Colonic mucosa (tissue), 4 donors: Measurements from ENCODE around the gene TCERG1L. TPM values are rescaled to one million over a fixed set of nuclear protein-coding genes. Genes with fewer than 3 reads are reported as not detected.

Experiments used
- DNase-seq: peaks from one replicate; pipeline ENCODE4 v3.0.0-alpha.2; 2020
- H3K27ac ChIP-seq: fragments of 200-600 bp; one replicate; pipeline ENCODE4 v1.8.0; 2021
- H3K27me3 ChIP-seq: fragments of 200-600 bp; one replicate; pipeline ENCODE4 v1.8.0; 2021
- H3K36me3 ChIP-seq: fragments of 200-600 bp; one replicate; pipeline ENCODE4 v1.8.0; 2021
- H3K4me1 ChIP-seq: fragments of 200-600 bp; one replicate; pipeline ENCODE4 v1.8.0; 2021; ENCODE audit warnings: mild to moderate bottlenecking
- H3K4me3 ChIP-seq: fragments of 200-600 bp; one replicate; pipeline ENCODE4 v1.8.0; 2021
- H3K9ac ChIP-seq, 2 donors: one replicate each; pipeline ENCODE4 v1.7.0; 2013; ENCODE audit warnings: control low read depth in 2 of 2, low read depth in 2 of 2, low read length in 2 of 2
- H3K9me3 ChIP-seq: fragments of 200-600 bp; one replicate; pipeline ENCODE4 v1.8.0; 2021
- intact Hi-C: fragments of 100-400 bp; cut with DNase I; formaldehyde crosslinking; loops from one replicate; pipeline ENCODE4 v1.14.1; 2022
- total RNA-seq, 2 donors: library from RNA; stranded (reverse); fragmentation: NEBNext Ultra II Directional in 1 of 2; extraction: Animal tissue kit (Norgen Biotek cat#: 25700) in 1 of 2; gene quantifications; one replicate each; pipeline ENCODE4 v1.2.1, GENCODE V29; 2021
- TF ChIP-seq, protein P1 (sequence below): fragments of 200-600 bp; IDR thresholded peaks from one replicate; pipeline ENCODE4 v1.8.0; 2022; ENCODE audit warnings: antibody characterized with exemption, mild to moderate bottlenecking
- donor health status: healthy.
- donor health status: DM: no; HTN: no; CAD: no.
- donor health status: DM: no; HTN: no; CAD: no.

The TCERG1L gene
- total RNA-seq, 2 donors from 2014 or later = not detected

DNA sequence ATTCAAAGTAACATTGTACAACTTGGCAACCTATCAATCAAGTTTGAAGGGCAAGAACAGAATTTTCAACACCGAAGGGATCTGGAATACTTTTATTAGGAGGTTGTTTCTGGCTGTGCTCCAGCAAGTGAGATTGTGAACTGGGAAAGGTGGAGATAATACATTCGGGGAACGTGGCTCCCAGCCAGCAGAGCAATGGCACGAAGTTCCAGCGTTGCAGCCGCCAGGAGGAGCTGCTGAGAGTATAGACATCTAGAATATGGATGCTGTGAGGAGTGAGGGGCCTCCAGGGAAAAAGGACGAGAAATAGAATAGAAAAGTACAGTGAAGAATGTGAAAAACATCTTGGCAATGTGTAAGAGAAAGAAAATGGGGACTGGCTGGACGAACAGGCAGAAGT lies 69.5 kb downstream of the TCERG1L start:
- no peak for DNase-seq
- Histone ChIP-seq H3K27ac (no peak overlapping the region), H3K9me3 (no peaks in the 10 kb centered on the region), H3K36me3 (no peaks in the 10 kb centered on the region), H3K27me3 (no peaks in the 10 kb centered on the region), H3K4me3 (no peak overlapping the region), H3K4me1 (no peaks in the 10 kb centered on the region), H3K9ac (no peak overlapping the region)
- intact Hi-C loops = no loop called here
- TF ChIP-seq, protein P1, sequence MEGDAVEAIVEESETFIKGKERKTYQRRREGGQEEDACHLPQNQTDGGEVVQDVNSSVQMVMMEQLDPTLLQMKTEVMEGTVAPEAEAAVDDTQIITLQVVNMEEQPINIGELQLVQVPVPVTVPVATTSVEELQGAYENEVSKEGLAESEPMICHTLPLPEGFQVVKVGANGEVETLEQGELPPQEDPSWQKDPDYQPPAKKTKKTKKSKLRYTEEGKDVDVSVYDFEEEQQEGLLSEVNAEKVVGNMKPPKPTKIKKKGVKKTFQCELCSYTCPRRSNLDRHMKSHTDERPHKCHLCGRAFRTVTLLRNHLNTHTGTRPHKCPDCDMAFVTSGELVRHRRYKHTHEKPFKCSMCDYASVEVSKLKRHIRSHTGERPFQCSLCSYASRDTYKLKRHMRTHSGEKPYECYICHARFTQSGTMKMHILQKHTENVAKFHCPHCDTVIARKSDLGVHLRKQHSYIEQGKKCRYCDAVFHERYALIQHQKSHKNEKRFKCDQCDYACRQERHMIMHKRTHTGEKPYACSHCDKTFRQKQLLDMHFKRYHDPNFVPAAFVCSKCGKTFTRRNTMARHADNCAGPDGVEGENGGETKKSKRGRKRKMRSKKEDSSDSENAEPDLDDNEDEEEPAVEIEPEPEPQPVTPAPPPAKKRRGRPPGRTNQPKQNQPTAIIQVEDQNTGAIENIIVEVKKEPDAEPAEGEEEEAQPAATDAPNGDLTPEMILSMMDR = no peak

- DNase-seq = no peak
- H3K27ac ChIP-seq = no peak overlapping the region
- H3K9ac ChIP-seq = no peak overlapping the region
- TF ChIP-seq, protein P1 = no peak
- H3K9me3 ChIP-seq = no peaks in the 10 kb centered on the region
- intact Hi-C loops = no loop called here
- H3K36me3 ChIP-seq = no peaks in the 10 kb centered on the region
- no peaks in the 10 kb centered on the region for H3K27me3 ChIP-seq
- no peaks in the 10 kb centered on the region for H3K4me1 ChIP-seq
- no peak overlapping the region for H3K4me3 ChIP-seq
Measured at GRCh38 chr10:131240691-131241090, 70.8 kb downstream of the TCERG1L start.

DNA sequence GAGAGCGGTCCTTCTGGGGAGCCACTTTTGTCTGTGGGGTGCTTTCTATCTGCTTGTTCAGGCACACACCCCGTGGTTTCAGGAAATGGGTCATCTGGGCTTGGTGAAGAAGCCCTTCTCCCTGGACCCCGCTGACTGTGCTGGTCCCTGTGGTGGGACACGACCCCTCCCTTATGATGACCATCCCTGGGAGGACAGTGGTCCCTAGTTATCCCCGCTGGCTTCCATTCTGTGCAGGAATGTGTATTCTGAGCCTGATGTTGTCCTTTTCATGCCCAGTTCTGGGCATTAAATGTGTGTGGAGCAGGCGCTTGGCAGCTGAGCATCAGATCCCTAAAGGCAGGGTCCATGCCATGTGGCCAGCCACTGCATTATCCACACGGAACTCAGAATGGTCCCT lies 71.6 kb downstream of the TCERG1L start:
- Histone ChIP-seq H3K27me3 (no peaks in the 10 kb centered on the region), H3K4me1 (no peaks in the 10 kb centered on the region)
- TF ChIP-seq, protein P1 = no peak

GRCh38 chr10:131239450-131239849 lies 72.1 kb downstream of the TCERG1L start:
- H3K27me3 ChIP-seq = no peaks in the 10 kb centered on the region
- no peak overlapping the region for H3K4me3 ChIP-seq
- H3K9me3 ChIP-seq = no peaks in the 10 kb centered on the region
- TF ChIP-seq, protein P1 = no peak
- H3K9ac ChIP-seq = no peak overlapping the region
- H3K36me3 ChIP-seq = no peaks in the 10 kb centered on the region
- no peak for DNase-seq
- H3K27ac ChIP-seq = no peak overlapping the region
- H3K4me1 ChIP-seq = no peaks in the 10 kb centered on the region
- intact Hi-C loops = no loop called here

More for the DNA sequence above, 71.6 kb downstream of the TCERG1L start:
- no peaks in the 10 kb centered on the region for H3K9me3 ChIP-seq
- intact Hi-C loops = no loop called here
- no peak overlapping the region for H3K4me3 ChIP-seq
- H3K9ac ChIP-seq = no peak overlapping the region
- DNase-seq = no peak
- H3K36me3 ChIP-seq = no peaks in the 10 kb centered on the region
- no peak overlapping the region for H3K27ac ChIP-seq

DNA sequence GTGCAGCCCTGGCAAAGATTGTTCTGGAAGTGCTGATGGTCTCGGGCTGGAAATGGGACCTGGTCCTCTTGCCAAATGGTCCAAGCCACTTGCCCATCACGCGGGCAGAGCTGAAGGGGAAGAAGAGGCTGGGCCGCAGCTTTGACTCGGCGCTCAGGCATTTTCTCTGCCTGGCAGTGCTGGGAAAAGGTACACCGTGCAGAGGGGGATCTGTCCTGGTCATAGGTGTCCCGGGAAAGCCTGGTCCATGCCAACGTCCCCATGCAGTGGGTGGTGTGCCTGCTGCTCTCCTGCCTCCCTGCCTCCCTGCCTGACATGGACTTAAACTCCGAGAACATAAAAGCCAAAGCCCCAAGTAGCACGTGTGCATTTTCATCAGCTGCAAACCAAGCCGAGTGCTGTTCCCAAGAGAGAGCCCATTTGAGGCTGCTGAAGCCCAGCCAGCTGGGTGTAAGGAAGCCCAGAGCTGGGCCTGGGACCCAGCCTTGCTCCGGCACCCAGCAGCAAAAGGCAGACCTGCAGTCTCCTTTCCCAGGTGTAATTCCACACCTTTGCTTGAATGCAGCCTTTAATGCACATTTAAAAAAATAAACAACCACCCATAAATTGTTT lies 72.7 kb downstream of the TCERG1L start:
- H3K9me3 ChIP-seq = no peaks in the 10 kb centered on the region
- H3K4me3 ChIP-seq = no peak overlapping the region
- H3K36me3 ChIP-seq = no peaks in the 10 kb centered on the region
- H3K27me3 ChIP-seq = no peaks in the 10 kb centered on the region
- intact Hi-C loops = no loop called here
- H3K4me1 ChIP-seq = no peaks in the 10 kb centered on the region
- TF ChIP-seq, protein P1 = no peak
- H3K27ac ChIP-seq = no peak overlapping the region
- no peak for DNase-seq
- H3K9ac ChIP-seq = no peak overlapping the region
